ENCODE data around the gene CCSER1.
"Not testable (repeated sequence)": the region's sequence is repeated elsewhere in the genome, so short reads cannot be mapped to it uniquely, and the experiment has no call there.

Gene CCSER1

DNA sequence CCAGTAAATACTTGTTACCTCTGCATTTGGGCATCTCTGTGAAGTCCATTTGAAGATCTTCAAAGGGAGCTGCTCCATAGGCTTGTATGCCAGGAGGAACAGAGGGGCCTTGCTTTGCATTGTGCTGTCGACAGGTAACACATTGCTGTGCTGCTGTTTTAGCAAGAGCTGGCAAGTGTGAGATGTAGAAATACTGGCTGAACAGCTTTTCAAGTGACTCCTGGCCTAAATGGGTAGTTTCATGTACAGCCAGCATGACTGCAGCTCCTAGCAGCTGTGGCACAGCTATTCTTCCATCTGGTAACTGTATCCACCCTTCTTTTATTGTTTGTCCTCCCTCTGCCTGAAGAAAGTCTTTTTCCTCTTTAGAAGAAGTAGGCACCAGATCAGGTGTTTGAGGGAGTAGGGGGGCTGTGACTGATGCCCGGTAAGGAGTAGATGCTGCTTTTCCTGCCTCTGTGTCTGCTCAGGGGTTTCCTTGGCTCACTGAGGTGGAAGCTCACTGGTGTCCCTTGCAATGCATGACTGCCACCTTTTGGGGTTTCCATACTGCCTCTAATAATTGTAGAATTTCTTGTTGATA, 965.3 kb downstream of the CCSER1 start:
- DNase-seq (ENCODE audit: low spot score), result no peak
- TF ChIP-seq, protein P1, sequence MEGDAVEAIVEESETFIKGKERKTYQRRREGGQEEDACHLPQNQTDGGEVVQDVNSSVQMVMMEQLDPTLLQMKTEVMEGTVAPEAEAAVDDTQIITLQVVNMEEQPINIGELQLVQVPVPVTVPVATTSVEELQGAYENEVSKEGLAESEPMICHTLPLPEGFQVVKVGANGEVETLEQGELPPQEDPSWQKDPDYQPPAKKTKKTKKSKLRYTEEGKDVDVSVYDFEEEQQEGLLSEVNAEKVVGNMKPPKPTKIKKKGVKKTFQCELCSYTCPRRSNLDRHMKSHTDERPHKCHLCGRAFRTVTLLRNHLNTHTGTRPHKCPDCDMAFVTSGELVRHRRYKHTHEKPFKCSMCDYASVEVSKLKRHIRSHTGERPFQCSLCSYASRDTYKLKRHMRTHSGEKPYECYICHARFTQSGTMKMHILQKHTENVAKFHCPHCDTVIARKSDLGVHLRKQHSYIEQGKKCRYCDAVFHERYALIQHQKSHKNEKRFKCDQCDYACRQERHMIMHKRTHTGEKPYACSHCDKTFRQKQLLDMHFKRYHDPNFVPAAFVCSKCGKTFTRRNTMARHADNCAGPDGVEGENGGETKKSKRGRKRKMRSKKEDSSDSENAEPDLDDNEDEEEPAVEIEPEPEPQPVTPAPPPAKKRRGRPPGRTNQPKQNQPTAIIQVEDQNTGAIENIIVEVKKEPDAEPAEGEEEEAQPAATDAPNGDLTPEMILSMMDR (IDR thresholded peaks at IDR 0.05; ENCODE audit: extremely low read depth, missing control alignments), result no peak

DNA sequence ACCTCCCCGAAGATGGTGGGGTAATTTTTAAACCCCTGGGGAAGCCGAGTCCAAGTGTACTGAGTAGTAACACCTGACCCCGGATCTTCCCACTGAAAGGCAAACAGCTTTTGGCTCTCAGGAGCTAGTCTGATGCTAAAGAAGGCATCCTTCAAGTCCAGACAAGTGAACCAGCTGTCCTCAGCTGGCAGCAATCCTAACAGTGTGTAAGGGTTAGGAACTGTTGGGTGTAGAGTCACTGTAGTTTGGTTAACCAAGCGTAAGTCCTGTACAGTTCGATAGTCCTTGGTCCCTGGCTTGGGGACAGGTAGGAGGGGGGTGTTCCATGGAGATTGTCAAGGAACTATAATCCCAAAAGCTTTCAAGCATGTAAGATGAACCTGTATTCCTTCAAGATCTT, 967.0 kb downstream of the CCSER1 start:
- DNase-seq (ENCODE audit: low spot score), result not testable (repeated sequence)

DNA sequence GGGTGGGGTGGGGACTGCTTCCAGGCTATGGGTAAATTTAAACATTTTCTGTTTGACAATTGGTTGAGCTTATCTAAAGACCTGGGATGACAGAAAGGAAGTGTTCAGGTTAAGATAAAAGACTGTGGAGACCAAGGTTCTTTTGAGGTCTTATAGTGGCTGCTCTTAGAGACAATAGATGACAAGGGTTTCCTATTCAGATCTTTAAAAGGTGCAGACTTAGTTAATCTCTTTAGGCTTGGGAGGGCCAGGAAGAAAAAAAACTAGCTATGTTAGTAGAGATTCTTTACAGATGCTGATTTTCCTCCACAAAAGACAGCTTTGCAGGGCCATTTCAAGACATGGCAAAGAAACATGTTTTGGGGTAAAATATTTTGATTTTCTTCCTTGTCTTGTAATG, 972.5 kb downstream of the CCSER1 start:
- TF ChIP-seq, protein P1 (IDR thresholded peaks at IDR 0.05; ENCODE audit: extremely low read depth, missing control alignments), result no peak
- no peak for DNase-seq (ENCODE audit: low spot score)

DNA sequence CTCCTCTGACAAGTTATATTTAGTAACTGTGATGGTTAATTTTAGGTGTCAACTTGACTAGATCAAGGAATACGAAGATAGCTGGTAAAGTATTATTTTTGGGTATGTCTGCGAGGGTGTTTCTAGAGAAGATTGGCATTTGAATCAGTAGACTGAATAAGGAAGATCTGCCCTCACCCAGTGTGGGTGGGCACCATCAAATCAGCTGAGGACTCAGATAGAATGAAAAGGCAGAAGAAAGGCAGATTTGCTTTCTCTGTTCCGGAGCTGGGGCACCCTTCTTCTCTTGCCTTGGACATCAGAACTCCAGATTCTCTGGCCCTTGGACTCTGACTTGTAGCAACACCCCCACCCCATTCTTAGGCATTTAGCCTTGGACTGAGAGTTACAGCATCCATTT, 981.6 kb downstream of the CCSER1 start:
- TF ChIP-seq, protein P1 (IDR thresholded peaks at IDR 0.05; ENCODE audit: extremely low read depth, missing control alignments), result no peak
- no peak for DNase-seq (ENCODE audit: low spot score)

DNA sequence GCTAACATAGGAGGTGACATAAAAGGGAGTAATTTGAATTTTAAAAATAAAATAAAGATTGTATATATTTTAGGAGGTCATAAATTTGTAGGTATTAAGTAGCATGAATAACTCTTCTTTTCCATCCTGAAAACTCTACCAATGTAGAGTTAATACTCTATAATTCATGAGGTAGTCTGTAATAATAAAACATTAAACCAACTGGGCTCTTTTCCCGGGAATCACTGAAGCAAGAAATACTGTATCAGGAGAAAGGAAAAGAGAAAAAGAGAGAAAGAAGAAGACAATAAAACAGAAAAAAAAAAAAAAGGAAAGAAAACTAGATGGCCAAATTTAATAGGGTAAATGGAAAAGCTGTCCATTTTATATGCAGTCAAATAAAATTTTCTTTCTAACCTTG, 984.4 kb downstream of the CCSER1 start:
- no peak for DNase-seq (ENCODE audit: low spot score)
- TF ChIP-seq, protein P1 (IDR thresholded peaks at IDR 0.05; ENCODE audit: extremely low read depth, missing control alignments), result no peak

DNA sequence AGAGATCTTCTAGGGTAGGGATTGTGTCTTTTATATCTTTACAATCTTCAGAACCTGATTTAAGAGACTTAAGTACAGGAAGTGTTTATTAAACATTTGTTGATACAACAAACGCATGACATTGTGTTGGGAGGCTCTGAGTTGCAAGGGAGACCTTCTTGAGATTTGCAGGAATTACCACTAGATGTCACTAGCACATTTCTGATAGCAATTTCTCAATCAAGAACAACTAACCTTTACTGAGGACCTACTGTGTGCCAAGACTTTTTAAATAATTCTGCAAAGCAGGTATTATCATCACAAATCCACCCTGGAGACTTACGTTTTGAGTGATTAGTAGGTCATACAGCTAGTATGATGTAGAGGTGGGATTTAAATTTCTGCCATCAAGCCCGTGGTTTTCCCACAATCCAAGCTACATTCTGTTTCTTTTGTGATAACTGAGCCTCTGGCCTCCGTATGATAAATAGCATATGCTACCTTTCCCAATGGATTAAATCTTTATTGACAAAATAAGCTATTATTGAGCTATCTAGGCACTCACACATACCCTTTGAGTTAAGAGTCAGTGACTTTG, 986.0 kb downstream of the CCSER1 start:
- TF ChIP-seq, protein P1 (IDR thresholded peaks at IDR 0.05; ENCODE audit: extremely low read depth, missing control alignments), result peak; percentile 35
- DNase-seq (ENCODE audit: low spot score), result peak; percentile 13

DNA sequence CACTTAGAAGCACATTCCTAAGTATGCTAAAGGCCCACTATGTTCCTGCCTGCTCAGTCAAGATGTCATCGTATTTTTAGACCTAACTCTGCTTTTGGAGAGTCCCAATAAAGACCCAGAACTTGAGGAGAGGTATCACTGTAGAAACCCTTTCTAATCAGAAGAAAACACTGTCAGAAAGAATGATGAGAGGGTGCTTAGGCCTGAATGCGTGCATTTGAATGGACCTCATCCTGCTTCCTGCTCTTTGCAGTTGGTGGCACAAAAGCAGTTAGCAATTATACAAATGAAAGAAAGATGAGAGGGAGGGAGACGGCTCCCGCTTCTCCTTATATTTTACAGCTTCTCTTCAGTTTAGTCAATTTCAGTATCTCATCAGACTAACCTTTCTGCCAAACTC, 987.2 kb downstream of the CCSER1 start:
- no peak for DNase-seq (ENCODE audit: low spot score)
- TF ChIP-seq, protein P1 (IDR thresholded peaks at IDR 0.05; ENCODE audit: extremely low read depth, missing control alignments), result no peak

DNA sequence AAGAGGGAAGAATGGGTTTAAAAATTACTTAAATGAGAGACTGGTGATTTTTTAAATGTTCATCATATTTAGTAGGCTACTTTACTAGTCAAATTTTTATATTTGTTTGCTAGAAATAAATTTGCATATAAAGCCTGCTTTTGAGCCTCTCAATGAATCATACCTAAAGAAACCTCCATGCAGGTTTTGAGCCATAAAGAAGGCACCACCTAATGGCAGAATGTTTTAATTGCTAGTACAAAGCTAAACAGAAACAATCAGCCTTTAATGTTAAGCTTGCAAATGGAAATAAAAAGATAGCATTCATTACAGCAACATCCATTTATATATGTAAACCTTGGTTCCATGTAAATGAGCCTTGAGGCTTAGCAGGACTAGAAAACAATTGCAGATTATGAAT, 989.7 kb downstream of the CCSER1 start:
- TF ChIP-seq, protein P1 (IDR thresholded peaks at IDR 0.05; ENCODE audit: extremely low read depth, missing control alignments), result no peak
- no peak for DNase-seq (ENCODE audit: low spot score)
